Measurements from ENCODE around the gene CETN3. TPM values are rescaled to one million over a fixed set of nuclear protein-coding genes. Genes with fewer than 3 reads are reported as not detected.

Gene CETN3
- total and polyA plus RNA-seq, 2 of the 8 experiments (the other 6 are each of a cell fraction or from before 2014, with no cell fraction given): 4.8 to 43.8 TPM

DNA sequence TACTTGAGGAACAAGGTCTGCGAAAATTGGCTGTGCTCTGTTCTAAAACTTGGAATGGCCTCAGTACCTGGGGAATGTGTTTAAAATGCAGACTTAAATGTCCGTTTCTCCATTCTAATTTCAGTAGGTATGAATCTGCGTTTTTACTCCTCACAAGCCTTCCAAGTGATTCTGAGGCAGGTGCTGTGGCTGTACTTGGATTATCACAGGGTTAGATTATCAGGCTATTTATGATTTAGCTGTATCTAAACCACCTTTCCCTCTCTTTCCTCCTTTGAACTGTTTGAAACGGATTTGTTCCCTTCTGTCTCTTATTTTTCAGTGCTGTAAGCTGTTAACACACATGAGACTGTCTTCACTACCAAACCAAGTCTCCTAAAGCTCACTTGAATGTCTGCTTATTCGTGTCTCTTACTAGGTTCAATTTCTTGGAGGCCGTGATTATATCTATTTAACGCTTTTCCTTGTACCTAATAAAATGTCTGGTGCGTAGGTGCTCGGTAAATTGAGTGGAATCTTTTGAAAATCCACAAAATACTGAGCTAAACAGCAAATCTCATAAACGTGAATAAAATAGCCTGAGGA lies 714 bp upstream of the CETN3 start:
- H3K14ac ChIP-seq (ENCODE audit: insufficient read length): no peak overlapping the region
- peak overlapping the region; percentile 4 for H4K91ac ChIP-seq (replicated peaks; ENCODE audit: insufficient read length, low read length)
- peak overlapping the region; percentile 89 for H3K27ac ChIP-seq (ENCODE audit: low read depth, low read length)
- H3K79me1 ChIP-seq (ENCODE audit: low read depth, low read length): no peaks in the 10 kb centered on the region
- no peak overlapping the region; the same call in 1 of the 2 replicates for H2BK15ac ChIP-seq (ENCODE audit: low read length)
- FAIRE-seq (peak; percentile 63), DNase-seq (ENCODE audit: low read depth in 1 of 2, low spot score in 2 of 2) (no peak)
- H2BK20ac ChIP-seq (ENCODE audit: low read length): no peak overlapping the region
- no peak overlapping the region for H2AK5ac ChIP-seq (ENCODE audit: low read depth, low read length)
- peak overlapping the region; percentile 72 to 86 for H3K4me2 ChIP-seq (ENCODE audit: insufficient read depth in 1 of 2, low read depth in 2 of 2, low read length in 2 of 2)
- peaks cover 0 to 14% of the 10 kb centered on the region in 2 experiments; a peak in 2 of 4 replicates for H3K79me2 ChIP-seq (ENCODE audit: control insufficient read depth in 1 of 2, insufficient read depth in 2 of 2, low read length in 2 of 2)
- H3K9ac ChIP-seq (replicated peaks in 1 of 4; ENCODE audit: extremely low read depth in 1 of 4, low read depth in 3 of 4, low read length in 3 of 4): peak overlapping the region; percentile 95 to 97 (median 96)
- H2BK120ac ChIP-seq (replicated peaks; ENCODE audit: low read depth, low read length): no peak overlapping the region
- H3K23ac ChIP-seq (ENCODE audit: insufficient read length): no peak overlapping the region
- H3K27me3 ChIP-seq (replicated peaks in 1 of 4; ENCODE audit: control insufficient read depth in 3 of 4, extremely low read depth in 1 of 4, insufficient read depth in 3 of 4, low read length in 3 of 4): no peaks in the 10 kb centered on the region
- peak overlapping the region; percentile 91 for H2BK5ac ChIP-seq (ENCODE audit: low read depth, low read length)
- no peaks in the 10 kb centered on the region for H4K20me1 ChIP-seq (replicated peaks in 1 of 2; ENCODE audit: control insufficient read depth in 1 of 2, insufficient read depth in 2 of 2, low read length in 2 of 2)
- H4K5ac ChIP-seq (ENCODE audit: insufficient read length, low read depth, low read length): peak overlapping the region; percentile 98
- POLR2A ChIA-PET (ENCODE audit: partially characterized antibody): interaction anchor here (0.6 to 2.1 kb wide), 30 partner anchors 9 to 870 kb away, joined by 3 to 17 read pairs (median 4); partner anchors contain the start of genes LYSMD3, MBLAC2 and POLR3G
- 9% methylated on average over 10 of the region's 10 CpGs; no CpG with 5 or more reads in 1 of the 2 experiments for WGBS, 2 experiments (ENCODE audit: extremely low coverage in 1 of 2, insufficient coverage in 1 of 2, insufficient read length in 1 of 2, insufficient replicate concordance in 2 of 2, low coverage in 1 of 2, low lambda C conversion rate in 2 of 2, missing lambda C conversion rate in 1 of 2)
- H2AFZ ChIP-seq (ENCODE audit: low read length): peak overlapping the region; percentile 81; the same call in 1 of the 2 replicates
- peak overlapping the region; percentile 63 for H3K18ac ChIP-seq (ENCODE audit: extremely low read depth, low read length)
- TF ChIP-seq SUZ12 (IDR thresholded peaks at IDR 0.05; ENCODE audit: low read length): no peak
- TF ChIP-seq PHF8 (conservative IDR thresholded peaks at IDR 0.05; ENCODE audit: low read depth, low read length): peak; percentile 8; the same call in 1 of the 2 replicates
- H3K56ac ChIP-seq (replicated peaks; ENCODE audit: insufficient read length, low read depth, low read length): no peak overlapping the region
- H3K4me1 ChIP-seq (replicated peaks in 1 of 4; ENCODE audit: control insufficient read depth in 3 of 4, insufficient read depth in 4 of 4, low read length in 3 of 4): peaks cover 0 to 4% (median 0%) of the 10 kb centered on the region in 4 experiments; a peak in 2 of 7 replicates
- H3K9me3 ChIP-seq (ENCODE audit: insufficient read depth in 2 of 2, low read depth in 1 of 2, low read length in 1 of 2): no peaks in the 10 kb centered on the region
- peak overlapping the region; percentile 80; the same call in 1 of the 2 replicates for H4K8ac ChIP-seq (ENCODE audit: extremely low read depth, insufficient read depth, low read length)
- CTCF ChIA-PET (ENCODE audit: partially characterized antibody): interaction anchor here (0.6 to 2.6 kb wide), 10 partner anchors 10 to 145 kb away, joined by 3 to 6 read pairs (median 4); no protein-coding TSS in a partner anchor
- peak overlapping the region; percentile 70 to 96 (median 88) for H3K4me3 ChIP-seq (ENCODE audit: extremely low read depth in 1 of 4, insufficient read depth in 2 of 4, low read depth in 3 of 4, low read length in 4 of 4)
- H3K36me3 ChIP-seq (ENCODE audit: control insufficient read depth in 2 of 4, insufficient read depth in 4 of 4, low read length in 3 of 4): peaks cover 0 to 16% (median 0%) of the 10 kb centered on the region in 4 experiments; a peak in 2 of 8 replicates
- H3K23me2 ChIP-seq (ENCODE audit: low read depth, low read length): peaks cover 11% of the 10 kb centered on the region
- H3K4ac ChIP-seq (replicated peaks; ENCODE audit: insufficient read length, low read depth, low read length): peak overlapping the region; percentile 0
- no peak overlapping the region; the same call in 1 of the 2 replicates for H2BK12ac ChIP-seq (ENCODE audit: low read depth, low read length)

All from H1 (cell line).